Activated T-cell treated with anti-CD3 and anti-CD28 coated beads for 1 hour (primary cell): Measurements from ENCODE around the gene PGRMC2.

Source experiments
- DNase-seq: peaks from one replicate; pipeline ENCODE4 v3.0.0-alpha.2; 2020; ENCODE audit warnings: low read depth

Gene PGRMC2

DNA sequence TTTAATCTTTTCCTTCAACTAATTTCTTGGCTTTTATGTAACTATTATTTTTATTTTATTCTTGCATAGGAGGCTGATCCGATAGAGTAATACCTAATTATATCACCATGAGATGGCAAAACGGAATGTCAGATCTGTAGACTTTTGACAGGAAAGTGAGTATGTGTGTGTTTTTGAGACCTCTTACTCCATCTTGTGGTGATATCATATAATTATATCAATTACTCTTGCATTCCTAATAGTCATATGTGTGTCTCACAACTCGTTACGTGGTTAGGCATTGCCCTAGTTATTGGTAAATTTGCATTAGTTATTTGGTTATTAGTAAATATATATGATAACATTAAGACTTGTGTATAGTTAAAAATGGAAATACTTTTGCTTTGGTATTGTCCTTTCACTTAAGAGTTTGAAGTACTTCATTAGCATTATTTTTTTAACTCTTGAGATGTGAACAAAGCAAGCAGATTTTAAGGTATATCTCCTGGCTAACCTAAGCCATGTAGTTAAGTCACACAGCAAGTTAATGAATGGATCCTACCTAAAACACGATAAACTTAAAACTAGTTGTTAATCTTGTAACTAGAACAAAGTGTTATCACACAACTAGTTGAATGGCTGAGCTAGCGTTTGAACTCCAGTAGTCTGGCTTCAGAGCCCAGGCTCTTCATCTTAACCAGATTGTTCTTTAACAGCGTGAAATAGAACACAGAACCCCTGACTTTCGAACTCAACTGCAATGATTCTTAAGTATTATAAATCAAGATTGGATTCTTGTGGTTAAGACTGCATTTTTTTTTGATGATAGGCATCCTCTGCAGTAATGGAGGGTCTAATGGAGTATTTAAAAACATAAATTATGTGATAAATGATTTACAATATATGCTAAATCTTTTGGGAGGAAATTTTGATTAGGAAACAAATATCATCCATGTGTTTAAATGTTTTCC, 67.1 kb downstream of the PGRMC2 start:
- DNase-seq: no peak
